Stimulated activated CD4-positive, alpha-beta T cell treated with anti-CD3 and anti-CD28 coated beads, Interleukin-12 subunit alpha, Interleukin-12 subunit beta, amount 100 ng/mL, for 24 hours (primary cell): ENCODE measurements around the gene DAPK2.
"Not testable (repeated sequence)": the region's sequence is repeated elsewhere in the genome, so short reads cannot be mapped to it uniquely, and the experiment has no call there.

ENCODE experiments used
- DNase-seq, 2 experiments: peaks; one replicate each; pipeline ENCODE4 v3.0.0-alpha.2; 2020; ENCODE audit warnings: low read depth in 2 of 2

The DAPK2 gene

DNA sequence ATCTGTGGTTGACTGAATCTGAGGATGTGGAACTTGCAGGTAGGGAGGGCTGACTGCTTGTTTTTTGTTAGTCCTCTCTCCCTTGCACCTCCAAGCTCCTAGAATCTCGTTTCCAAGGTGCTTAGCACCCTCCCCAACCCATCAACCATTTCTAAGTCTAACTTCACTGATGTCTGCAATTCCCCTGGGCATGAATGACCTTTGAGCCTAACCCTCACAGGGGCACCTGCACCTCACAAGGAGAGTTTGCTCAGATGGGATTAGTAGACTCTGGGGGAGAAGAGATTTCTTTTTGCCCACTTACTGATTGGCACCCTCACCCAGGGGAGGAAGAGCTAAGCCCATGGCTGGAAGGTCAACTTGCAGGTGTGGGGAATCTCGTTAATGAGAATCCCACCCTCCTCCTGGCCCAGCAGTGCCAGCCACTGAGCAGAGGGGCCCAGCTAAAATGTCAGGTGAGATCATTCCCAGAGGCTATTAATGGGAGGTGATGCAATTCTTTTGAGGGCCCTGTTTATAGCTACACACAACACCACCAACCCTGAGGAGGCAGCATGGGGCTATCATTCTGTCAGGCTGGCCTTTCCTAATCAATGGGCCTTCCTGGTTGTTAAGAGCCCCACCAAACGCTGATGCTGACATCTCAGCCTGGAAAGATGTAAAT, 130.9 kb downstream of the DAPK2 start:
- no peak for DNase-seq

DNA sequence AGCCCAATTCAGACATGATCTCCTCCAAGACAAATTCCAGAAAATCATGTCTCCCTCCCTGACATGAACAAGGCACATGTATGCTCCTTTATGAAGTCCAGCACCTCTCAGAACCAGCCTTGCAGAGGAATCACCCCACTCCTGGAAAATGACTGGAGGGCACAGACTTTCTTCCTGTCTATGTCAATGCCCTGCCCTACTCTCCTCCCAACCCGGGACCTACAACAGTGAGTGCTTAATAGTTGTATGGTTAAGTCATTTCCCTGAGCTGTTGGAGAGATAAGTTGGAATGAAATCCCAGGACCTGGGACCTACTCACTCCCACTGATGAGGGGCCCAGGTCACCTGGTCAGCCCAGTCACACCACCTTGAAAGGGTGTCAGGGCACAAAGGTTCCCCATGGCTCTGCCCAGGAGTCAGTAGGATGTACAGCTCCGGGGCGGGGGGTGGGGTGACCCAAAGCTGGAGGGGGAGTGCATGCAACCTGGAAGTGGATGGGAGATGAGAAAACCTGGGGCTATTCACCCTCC, 132.4 kb downstream of the DAPK2 start:
- DNase-seq: no peak

DNA sequence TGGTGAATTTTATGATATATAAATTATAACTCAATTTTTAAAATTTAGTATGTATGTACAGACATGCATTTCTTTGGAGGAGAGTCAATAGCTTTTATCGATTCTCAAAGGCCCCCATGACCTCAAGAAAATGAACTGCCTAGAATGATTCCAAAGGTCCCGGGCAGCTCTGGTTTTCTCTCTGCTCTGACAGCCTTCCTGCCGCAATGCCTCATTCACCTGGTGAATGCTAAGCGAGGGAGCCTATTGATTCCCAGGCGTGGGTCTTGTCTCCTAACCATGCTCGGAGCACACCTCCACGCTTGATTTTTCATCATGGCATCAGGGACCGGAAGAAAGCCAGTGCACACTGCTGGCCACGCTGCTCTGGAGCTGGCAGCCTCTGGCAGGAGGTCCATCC, 132.9 kb downstream of the DAPK2 start:
- no peak for DNase-seq

DNA sequence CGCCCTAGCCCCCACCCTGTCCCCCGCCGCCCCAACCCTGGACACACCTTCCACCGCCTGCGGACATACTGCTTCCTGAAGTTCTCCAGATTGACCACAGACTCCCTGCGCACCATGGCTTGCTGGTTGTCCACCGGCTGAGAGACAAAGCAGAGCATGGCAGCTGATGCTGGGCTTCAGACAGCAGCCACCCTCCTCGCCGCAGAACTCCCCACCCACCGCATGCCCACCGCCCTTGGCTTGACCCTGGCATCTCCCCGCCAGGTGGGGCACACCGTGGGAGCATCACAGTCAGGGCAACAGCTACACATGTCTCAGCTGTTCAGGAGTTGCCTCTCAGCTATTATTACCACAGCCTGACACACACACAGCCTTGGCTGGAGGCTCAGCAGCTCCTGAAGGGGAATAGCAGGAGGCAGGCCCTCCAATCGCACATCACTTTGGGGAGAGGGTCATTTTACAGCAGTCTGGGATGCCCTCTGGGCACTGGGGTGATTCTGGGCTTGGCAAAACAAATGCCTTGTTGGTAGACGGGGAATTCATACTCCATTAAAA, 134.1 kb downstream of the DAPK2 start:
- DNase-seq: no peak

DNA sequence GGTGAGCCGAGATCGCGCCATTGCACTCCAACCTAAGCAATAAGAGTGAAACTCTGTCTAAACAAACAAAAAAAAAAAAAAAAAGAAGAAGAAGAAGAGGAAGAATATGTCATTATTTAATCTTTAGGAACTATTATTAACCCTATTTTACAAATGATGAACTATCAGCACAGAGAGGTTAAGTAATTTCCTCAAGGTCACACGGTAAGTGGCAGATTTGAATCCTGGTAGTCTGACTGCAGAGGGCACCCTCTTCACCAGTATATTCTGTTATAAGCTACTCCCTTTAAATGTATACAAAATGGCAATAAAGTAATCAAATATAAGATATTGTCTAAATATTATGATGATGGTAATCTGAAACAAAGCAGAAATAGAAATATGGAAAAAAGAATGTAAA, 135.1 kb downstream of the DAPK2 start:
- DNase-seq: no peak

DNA sequence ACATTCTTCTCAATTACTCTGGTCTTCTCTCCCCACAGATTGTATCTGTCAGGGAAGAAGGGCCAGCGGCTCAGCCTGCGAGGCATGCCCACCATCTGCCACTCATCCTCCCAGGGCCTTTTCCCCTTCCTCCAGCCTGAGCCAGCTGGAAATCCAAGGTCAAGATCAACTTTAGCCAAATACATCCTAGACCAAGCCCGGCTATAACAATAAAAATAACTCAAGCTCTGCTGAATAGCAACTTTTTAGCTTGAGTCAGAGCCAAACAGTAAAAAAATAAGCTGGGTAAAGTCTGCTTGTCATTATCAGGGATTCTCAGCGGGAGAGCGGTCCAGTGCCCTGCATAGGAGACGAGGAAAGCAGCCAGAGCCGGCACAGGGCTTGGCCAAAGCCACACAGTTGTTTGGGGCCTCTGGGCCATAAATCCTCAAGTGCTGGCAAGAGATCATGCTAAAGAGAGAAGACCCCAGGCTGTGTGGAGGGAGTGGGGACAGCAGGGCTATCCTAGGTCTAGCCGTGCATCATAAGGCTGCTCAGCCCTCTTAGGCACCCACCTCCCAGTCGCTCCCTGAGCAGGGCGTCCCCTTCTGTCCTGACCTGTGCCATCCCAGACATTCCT, 136.4 kb downstream of the DAPK2 start:
- DNase-seq: no peak

DNA sequence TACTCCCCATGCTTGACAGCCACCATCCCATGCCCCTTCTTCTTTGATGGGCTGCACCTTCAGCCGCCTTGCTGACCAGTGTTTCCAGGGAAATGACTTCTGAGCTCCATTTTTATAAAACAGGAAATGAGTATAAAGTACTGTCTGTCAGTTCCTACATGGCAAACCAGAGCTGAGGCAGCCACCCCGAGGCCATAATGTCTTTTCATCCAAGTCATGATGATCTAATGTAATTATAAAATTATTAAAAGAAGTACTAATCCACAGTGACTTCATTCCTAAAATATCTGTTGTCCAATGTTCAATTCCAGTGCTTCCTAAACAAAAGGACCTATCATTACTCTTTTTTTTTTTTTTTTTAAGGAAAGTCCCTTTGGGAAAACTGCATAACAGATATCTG, 137.3 kb downstream of the DAPK2 start:
- DNase-seq: no peak

DNA sequence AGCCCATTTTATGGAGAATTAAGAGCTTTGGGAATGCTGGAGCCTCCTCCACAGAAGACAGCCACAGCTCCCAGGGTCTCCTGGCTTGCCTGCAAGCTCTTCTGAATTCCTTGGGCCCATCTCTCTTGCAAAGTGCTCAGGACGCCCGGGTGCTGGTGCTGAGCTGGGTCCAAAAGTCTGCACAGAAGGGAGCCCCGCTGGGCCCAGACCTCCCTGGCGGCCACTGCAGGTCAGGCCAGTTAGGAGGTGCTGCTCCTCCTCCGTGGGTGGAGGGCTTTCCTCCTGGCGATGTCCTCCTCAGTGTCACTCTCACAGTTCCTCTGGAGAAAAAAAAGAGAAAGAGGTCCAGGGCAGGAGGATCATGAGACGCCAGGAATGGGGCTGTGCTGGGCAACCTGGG, 138.0 kb downstream of the DAPK2 start:
- no peak for DNase-seq

DNA sequence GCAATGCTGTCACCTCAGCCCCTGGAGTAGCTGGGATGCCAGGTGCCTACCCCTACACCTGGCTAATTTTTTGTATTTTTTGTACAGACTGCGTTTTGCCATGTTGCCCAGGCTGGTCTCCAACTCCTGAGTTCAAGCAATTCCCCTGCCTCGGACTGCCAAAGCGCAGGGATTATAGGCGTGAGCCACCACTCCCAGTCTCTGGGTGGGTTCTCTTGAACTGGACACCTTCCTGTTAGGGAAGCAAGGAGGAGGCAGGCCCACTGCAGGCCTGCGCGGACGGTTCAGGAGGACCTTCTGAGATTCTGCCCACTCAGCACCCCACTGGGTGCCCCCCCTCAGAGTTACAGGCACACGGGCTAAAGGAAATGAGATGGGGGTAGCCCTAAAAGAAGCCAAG, 138.8 kb downstream of the DAPK2 start:
- no peak for DNase-seq

DNA sequence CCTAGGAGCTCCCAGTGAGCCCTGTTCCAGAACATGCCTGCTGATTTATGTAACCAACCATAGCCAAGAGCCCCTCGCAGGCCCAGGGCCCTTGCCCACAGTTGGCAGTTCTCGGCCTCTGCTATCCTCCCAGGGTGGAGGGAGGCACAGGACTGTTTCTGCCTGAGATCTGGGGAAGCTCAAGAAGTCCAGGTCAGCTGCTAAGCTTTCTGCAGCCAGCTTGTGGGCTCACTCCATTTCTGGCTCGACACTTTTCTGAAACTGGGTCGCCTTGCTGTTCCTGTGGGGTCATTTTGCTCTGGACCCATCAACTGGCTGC, 140.1 kb downstream of the DAPK2 start:
- DNase-seq: no peak

DNA sequence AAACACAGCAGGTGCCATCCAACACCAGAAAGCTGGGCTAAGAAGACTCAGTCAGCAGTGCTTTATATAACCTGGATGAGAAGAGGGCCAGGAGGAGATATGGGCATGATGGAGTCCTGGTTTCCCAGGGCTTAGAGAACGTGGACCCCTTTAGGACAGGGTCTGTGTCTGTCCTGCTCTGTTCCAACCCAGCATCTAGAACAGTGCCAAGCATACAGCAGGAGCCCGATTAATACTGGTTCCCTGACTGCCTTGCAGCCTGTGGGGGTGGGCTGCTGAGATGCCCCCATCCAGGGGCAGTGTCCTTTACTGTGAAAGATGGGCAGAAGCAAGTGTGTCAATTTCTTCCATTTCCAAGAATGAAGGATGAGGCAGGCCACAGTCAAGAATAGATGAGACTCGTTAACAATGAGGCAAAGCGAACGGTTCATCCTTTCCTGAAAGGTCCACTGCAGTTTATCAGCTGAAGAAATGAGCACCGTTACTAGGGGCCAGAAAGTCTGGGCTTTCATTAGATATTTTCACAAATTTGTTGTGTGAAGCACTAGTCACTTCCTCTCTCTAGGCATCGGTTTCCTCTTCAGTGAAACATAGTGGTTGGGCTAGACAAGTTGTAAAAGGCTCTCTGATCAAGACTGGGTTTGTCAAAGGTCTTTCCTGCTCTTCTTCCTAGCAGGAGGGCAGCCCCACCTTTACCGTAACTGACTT, 140.6 kb downstream of the DAPK2 start:
- no peak for DNase-seq

DNA sequence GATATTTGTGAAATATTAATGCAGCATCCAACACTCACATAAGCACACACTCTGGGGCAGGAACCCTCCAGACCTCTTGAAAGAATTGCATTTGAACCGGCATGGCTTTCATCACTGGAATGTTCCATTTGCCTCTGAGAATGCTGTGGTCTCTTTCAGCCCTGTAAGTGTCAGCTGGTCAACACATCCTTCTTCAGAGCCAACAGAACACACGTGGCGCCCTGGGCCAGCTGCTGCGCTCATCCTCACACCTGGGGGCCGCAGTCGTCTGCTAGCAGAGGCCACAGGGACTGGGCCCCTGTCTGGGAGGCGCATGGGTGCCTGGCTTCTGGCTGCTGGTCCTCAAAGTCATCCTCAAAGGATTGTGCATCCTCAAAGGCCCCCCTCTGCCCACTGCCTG, 141.2 kb downstream of the DAPK2 start:
- DNase-seq: no peak

DNA sequence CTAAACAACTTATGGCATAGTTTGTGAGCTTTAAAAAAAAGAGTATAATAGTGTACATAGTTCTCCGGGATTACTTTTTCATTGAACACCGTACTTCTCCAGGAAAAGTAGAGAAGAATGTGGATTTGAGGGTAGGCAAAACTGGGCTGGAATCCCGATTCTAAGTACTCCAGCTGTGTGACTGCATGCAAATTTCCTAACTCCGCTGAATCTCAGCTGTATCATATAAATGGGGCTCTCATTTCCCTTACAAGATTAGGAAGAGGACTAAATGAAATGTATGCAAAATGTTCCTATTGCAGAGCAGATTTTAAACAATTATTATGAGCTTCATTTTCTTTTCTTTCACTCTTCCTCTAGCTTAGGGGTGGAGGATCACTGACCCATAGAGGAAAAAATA, 142.2 kb downstream of the DAPK2 start:
- no peak for DNase-seq

DNA sequence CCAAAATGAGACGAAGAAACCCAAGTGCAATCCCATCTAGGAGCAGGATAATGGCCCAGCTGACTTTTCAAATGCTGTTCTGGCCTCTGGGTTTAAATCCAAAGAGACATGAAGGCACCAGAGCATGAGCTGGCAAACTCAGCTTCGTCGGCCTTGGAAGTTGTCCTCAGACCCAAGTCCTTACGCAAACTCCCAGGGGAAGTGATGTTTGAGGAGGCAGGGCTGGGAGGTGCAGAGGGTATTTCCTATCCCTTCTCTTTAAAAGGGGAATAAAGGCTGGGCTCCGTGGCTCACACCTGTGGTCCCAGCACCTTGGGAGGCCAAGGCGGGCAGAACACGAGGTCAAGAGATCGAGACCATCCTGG, 143.6 kb downstream of the DAPK2 start:
- no peak for DNase-seq

DNA sequence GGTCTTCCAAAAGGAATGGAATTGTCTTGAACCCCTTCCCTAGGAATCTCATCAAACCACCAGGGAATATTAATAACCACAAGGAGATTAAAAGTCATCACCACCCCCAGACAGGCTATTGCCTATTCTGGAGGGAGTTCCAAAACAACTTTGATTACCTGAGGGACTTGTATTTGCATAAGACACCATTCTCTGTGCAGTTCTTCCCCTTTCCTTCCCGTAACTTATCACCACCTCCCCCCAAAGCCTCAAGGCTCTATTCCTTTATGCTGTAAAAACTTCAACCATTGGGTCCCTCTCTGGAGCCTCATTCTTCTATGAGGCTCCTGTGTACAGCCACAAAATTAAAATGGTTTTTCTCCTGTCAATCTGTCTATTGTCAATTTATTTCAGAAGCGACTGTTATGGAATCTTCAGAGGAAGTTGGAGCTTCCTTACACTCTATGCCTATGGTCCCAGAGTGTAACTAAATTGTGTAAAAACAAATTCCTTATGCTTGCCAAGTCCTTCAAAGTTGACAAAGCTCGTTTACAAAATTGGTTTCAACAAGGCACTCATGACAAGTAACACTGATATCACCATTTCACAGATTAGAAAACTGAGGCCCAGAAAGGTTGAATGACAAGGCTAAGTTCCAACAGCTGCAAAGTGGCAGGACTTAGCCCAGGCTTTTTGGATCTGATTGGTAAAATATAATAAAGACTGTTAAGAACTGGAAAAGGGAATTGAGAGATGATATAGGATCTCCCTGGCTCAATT, 144.2 kb downstream of the DAPK2 start:
- no peak for DNase-seq

DNA sequence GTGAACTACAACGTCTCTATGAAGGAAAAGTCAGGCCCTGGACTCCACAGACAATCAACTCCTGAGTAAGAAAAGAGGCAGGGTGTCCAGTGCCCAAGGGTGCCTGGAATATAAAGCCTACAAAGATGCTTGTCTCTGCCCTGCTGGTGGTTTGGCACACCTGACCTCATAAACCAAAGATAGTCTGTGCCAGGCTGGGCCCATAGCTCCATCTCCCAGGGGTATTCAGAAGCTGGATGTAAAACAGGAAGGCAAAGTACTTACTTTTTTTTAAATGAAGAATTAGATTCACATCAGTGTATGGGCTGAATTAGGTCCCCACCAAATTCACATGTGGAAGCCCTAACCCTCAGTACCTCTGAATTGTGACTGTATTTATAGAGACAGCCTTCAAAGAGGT, 146.0 kb downstream of the DAPK2 start:
- no peak for DNase-seq

DNA sequence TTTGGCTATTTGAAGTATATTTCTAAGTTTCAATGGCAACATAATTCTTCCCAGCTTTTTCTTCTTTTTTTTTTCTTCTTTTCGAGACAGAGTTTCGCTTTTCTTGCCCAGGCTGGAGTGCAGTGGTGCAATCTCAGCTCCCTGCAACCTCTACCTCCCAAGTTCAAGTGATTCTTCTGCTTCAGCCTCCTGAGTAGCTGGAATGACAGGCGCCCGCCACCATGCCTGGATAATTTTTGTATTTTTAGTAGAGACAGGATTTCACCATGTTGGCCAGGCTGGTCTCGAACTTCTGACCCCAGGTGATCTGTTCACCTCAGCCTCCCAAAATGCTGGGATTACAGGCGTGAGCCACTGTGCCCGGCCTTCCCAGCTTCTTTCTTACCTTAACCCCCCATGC, 146.7 kb downstream of the DAPK2 start:
- DNase-seq: not testable (repeated sequence)

DNA sequence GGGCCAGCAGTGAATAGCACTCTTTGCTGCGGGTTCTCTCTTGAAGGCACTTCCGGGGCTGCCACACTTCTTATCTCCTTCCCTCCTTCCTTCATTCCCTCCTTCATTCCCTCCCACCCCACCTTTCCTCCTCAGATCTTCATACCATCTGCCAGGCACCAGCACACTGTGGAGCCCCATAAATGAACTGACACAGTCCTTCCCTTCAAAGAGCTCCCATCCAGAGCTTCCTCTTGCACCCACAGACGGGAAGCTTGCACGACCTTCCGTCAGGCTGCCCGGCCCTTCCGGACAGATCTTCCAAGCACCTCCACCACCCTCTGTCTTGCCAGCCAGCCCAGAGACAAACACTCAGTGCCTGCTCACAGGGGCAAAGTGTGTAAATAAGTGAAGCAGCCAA, 147.1 kb downstream of the DAPK2 start:
- no peak for DNase-seq

DNA sequence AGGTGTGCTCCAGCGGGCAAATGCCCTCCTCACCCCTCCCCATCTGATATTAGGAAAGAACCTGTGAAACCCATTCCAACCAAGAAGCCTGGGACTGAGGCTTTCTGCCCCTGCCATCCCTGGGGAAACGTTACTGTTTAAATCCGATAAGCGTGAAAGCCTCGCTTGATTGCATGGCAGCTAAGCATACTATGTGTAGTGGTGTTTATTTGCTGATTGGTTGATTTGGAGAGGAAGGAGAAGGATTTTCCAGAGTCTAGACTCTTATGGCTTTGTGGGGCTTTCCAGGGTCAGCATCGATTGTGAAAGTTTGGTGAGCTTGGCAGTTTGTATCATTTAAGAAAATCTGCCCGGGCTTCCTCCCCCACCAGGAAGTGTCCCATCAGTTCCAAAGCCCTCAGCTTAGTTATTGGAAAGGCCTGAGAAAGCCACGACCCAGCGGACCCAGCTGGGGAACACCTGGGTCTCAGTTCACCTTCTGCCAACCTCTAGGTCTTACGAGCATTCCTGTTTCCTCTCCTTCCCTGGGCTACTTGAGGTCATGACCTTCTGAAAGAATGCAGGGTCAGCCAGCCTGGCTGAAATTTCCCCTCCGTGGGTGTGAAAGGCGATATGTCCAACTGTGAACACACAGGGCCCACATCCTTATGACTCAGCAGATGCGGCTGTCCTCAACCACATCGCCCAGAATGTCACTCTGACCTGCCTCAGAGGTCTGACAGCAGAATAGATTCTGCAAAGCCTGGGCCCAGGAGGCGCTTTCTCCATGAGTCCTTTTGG, 149.8 kb downstream of the DAPK2 start:
- no peak for DNase-seq

DNA sequence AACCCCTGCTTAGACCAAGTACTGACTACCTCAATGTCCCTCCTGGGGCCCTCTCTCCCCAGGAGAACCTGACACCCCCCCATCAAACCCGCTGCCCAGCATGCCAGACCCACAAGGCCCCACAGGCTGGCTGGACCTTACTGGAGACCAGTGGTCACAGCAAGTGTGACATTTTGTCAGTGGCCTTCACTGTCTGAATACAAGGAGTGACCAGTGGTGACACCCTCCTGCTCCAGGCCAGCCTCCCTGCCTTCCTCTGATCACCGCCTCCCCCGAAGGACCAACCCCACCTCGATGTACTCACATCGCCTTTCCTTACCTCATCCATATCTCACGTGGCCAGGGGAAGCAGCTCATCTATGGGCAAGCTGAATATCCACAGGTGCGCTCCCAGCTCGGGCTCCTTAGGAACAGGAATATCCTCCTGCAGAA, 150.5 kb downstream of the DAPK2 start:
- no peak for DNase-seq

DNA sequence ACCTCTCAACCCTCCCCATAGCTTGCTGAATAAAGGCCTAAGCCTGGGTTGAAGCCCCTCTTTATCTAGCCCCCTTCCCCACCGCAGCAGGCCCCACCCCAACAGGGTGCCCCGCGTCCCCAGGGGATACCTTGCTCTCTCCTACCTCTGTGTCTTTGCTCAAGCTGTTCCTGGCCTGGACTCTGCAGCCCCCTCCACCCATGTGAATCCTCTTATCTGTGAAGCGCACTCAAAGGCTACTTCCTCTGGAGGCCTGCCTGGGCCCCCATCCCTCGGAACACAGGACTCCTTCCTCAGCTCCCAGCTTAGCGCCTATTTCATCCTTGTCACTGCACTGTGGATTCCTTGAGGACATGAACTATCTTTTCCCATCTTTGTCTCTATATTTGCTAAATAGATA, 151.1 kb downstream of the DAPK2 start:
- DNase-seq: no peak

DNA sequence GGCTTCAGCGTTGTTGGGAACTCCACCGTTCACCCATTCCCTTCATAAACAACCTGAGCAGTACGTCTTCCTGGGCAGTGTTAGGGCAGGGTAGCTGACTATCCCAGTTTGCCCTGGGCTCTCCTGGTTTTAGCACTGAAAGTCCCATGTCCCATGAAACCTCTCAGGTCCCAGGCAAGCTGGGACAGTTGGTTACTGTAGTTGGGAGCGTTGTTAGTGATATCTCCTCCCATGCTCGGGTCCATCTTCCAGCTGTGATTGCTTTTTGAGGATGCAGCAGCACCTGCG, 151.7 kb downstream of the DAPK2 start:
- DNase-seq: no peak
